ENCODE data around the gene RAD51B. TPM values are rescaled to one million over a fixed set of nuclear protein-coding genes. Genes with fewer than 3 reads are reported as not detected.

The RAD51B gene
- polyA plus RNA-seq, 1 donor (not counting 4 experiments of a cell fraction or from before 2014, with no cell fraction given): 13.3 TPM

DNA sequence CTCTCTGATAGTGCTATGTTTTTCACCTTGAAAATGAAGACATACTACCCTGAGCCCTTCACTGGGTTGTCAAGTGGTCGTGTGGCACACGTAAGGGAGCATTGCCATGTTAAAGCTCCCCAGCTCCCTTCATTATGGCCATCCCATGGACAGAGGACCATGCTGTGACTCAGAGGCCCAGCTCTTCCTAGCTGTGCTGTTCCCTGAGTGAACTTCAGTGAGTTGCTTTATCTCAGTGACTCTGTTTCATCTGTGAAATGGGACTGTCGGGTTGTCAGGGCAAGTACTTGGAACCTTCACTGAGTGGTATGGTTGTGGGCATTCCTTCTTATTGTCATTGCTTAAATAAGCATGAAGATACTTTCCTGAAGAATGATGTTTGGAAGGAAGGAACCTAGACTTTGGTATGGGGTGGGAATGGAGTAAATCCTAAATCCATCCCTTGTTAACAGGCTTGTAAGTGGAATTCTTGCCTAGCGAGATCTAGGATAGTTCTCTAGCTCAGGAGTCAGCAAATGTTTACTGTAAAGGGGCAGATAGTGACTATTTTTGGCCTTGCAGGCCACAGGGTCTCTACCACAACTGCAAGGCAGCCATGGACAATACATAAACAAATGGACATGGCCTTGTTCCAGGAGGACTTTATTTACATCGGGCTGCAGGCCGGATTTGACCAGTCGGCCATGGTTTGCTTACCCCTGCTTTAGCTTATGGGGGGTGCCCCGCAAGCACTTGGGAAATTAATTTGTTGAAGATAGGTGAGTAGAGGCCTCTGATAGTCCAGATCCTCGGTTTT lies 689.8 kb downstream of the RAD51B start:
- FAIRE-seq: no peak
- dilution Hi-C loops (cut with MboI; ENCODE audit: extremely low pct_ligation_motif_present, low sequenced_read_pairs): no loop called here
- Histone ChIP-seq H3K4me3 (ENCODE audit: control insufficient read depth in 2 of 3, extremely low read depth in 1 of 3, insufficient read depth in 2 of 3, low read depth in 1 of 3, low read length in 3 of 3) (no peak overlapping the region), H3K9me1 (ENCODE audit: control insufficient read depth, extremely low read depth, insufficient read depth, low read length) (no peaks in the 10 kb centered on the region), H4K20me1 (ENCODE audit: control insufficient read depth, extremely low read depth, insufficient read depth, low read length) (no peaks in the 10 kb centered on the region), H3K4me2 (ENCODE audit: control insufficient read depth, extremely low read depth, insufficient read depth, low read depth, low read length) (no peak overlapping the region), H3K79me2 (ENCODE audit: control insufficient read depth, insufficient read depth, low read length) (no peaks in the 10 kb centered on the region), H3K27me3 (ENCODE audit: control insufficient read depth, extremely low read depth, insufficient read depth, low read length) (no peaks in the 10 kb centered on the region), H2AFZ (ENCODE audit: control insufficient read depth, low read length) (no peak overlapping the region), H3K9ac (ENCODE audit: control insufficient read depth, extremely low read depth, insufficient read depth, low read length) (no peak overlapping the region), H3K36me3 (ENCODE audit: control insufficient read depth in 2 of 2, extremely low read depth in 1 of 2, insufficient read depth in 2 of 2, low read length in 2 of 2) (no peaks in the 10 kb centered on the region), H3K27ac (ENCODE audit: control insufficient read depth, insufficient read depth, low read length) (no peak overlapping the region), H3K4me1 (ENCODE audit: control insufficient read depth, extremely low read depth, insufficient read depth, low read length) (peaks cover 57% of the 10 kb centered on the region), H3K9me3 (ENCODE audit: control insufficient read depth, low read depth, low read length) (peaks cover 3% of the 10 kb centered on the region)
- TF ChIP-seq EZH2 (IDR thresholded peaks at IDR 0.05; ENCODE audit: low read length) (no peak), CTCF (optimal IDR thresholded peaks at IDR 0.05 in 1 of 3, IDR thresholded peaks at IDR 0.05 in 1 of 3, conservative IDR thresholded peaks at IDR 0.05 in 1 of 3; ENCODE audit: extremely low read depth in 1 of 3, insufficient read depth in 2 of 3, low read length in 3 of 3) (no peak)
- no peak for DNase-seq (ENCODE audit: low read depth, low spot score)

DNA sequence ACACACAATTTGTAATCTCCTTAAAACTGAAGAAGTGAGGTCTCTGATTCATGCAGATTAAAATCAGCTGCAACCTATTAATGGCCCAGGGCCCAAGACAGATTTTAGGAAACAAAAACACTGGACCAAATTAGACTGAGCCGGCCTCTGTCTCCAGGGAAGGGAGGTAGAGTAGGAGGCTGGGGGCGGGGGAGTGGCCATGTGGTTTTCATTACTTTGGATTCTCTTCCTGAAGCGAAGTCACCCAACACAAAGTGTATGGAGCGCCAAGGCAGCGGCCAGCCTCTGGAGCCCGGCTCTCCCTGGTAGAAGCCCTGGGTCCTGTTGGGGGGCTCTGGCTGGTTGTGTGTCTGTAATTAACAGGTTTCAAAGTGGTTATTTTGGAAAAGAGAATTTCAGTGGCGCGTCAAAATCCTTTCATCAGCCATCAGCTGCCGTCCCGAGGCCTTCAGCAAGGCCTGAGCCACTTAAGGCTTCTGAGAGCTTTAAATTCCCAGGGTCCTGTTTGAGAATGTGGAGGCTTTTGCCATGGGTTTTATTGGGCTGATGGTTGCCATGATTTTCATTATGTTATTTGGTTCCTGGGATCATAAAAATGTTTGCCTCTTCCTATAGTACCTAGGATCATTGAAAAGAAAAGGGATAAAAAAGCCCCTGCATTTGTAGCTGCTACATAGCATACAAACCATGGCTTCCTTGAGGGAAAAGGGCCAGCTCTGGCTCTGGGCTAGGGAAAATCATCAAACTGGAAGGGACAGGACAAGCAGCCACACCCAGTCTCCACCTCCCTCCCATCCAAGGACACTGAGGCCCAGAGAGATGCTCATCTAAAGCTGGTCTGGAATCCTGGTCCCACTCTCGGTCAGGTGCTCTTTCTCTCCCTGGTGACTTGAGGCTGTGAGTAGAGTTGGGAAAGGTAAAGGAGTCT lies 690.9 kb downstream of the RAD51B start:
- H2AFZ ChIP-seq (ENCODE audit: control insufficient read depth, low read length): no peak overlapping the region

More for the DNA sequence above, 690.9 kb downstream of the RAD51B start:
- no peaks in the 10 kb centered on the region for H3K79me2 ChIP-seq (ENCODE audit: control insufficient read depth, insufficient read depth, low read length)
- H3K4me2 ChIP-seq (ENCODE audit: control insufficient read depth, extremely low read depth, insufficient read depth, low read depth, low read length): no peak overlapping the region
- DNase-seq (ENCODE audit: low read depth, low spot score) (no peak), FAIRE-seq (no peak)
- peaks cover 67% of the 10 kb centered on the region for H3K4me1 ChIP-seq (ENCODE audit: control insufficient read depth, extremely low read depth, insufficient read depth, low read length)
- H4K20me1 ChIP-seq (ENCODE audit: control insufficient read depth, extremely low read depth, insufficient read depth, low read length): no peaks in the 10 kb centered on the region
- H3K9me3 ChIP-seq (ENCODE audit: control insufficient read depth, low read depth, low read length): peaks cover 3% of the 10 kb centered on the region
- dilution Hi-C loops (cut with MboI; ENCODE audit: extremely low pct_ligation_motif_present, low sequenced_read_pairs): no loop called here
- no peaks in the 10 kb centered on the region for H3K9me1 ChIP-seq (ENCODE audit: control insufficient read depth, extremely low read depth, insufficient read depth, low read length)
- H3K36me3 ChIP-seq (ENCODE audit: control insufficient read depth in 2 of 2, extremely low read depth in 1 of 2, insufficient read depth in 2 of 2, low read length in 2 of 2): no peaks in the 10 kb centered on the region
- no peak overlapping the region for H3K9ac ChIP-seq (ENCODE audit: control insufficient read depth, extremely low read depth, insufficient read depth, low read length)
- H3K27me3 ChIP-seq (ENCODE audit: control insufficient read depth, extremely low read depth, insufficient read depth, low read length): no peaks in the 10 kb centered on the region
- no peak overlapping the region for H3K4me3 ChIP-seq (ENCODE audit: control insufficient read depth in 2 of 3, extremely low read depth in 1 of 3, insufficient read depth in 2 of 3, low read depth in 1 of 3, low read length in 3 of 3)
- no peak for TF ChIP-seq EZH2 (IDR thresholded peaks at IDR 0.05; ENCODE audit: low read length)
- no peak for TF ChIP-seq CTCF (optimal IDR thresholded peaks at IDR 0.05 in 1 of 3, IDR thresholded peaks at IDR 0.05 in 1 of 3, conservative IDR thresholded peaks at IDR 0.05 in 1 of 3; ENCODE audit: extremely low read depth in 1 of 3, insufficient read depth in 2 of 3, low read length in 3 of 3)
- no peak overlapping the region for H3K27ac ChIP-seq (ENCODE audit: control insufficient read depth, insufficient read depth, low read length)

Data from keratinocyte (primary cell).